Small intestine (tissue), 7 donors: ENCODE results near the gene BMPR1A. TPM values are rescaled to one million over a fixed set of nuclear protein-coding genes. Genes with fewer than 3 reads are reported as not detected.

Experiments
- DNase-seq, 2 donors: peaks; one replicate each; pipeline versions ENCODE4 v3.0.0 to v3.0.0-alpha.2; 2013
- FAIRE-seq: peaks from 2 replicates; lab custom pipeline; 2012; peaks lifted over from hg19 to GRCh38; lab: Jason Lieb, UNC
- H3K27ac ChIP-seq, 3 donors: one replicate each; pipeline ENCODE4 v1.5.1; 2013; ENCODE audit warnings: low read length in 2 of 3, mild to moderate bottlenecking in 2 of 3, control low read depth in 1 of 3, inconsistent platforms in 1 of 3, low read depth in 1 of 3, moderate library complexity in 1 of 3
- H3K27me3 ChIP-seq, 3 donors: one replicate each; pipeline ENCODE4 v1.6.1; 2013; ENCODE audit warnings: low read length in 3 of 3, inconsistent platforms in 1 of 3; ENCODE audit not compliant: control insufficient read depth in 3 of 3, insufficient read depth in 3 of 3
- H3K36me3 ChIP-seq, 3 donors: one replicate each; pipeline ENCODE4 v1.6.1; 2013; ENCODE audit warnings: low read length in 3 of 3, inconsistent platforms in 1 of 3, low read depth in 1 of 3, mild to moderate bottlenecking in 1 of 3, moderate library complexity in 1 of 3; ENCODE audit not compliant: control insufficient read depth in 3 of 3, insufficient read depth in 2 of 3
- H3K4me1 ChIP-seq, 3 donors: one replicate each; pipeline ENCODE4 v1.6.1; 2013; ENCODE audit warnings: low read length in 2 of 3, inconsistent platforms in 1 of 3, low read depth in 1 of 3, mild to moderate bottlenecking in 1 of 3, moderate library complexity in 1 of 3; ENCODE audit not compliant: control insufficient read depth in 3 of 3, insufficient read depth in 2 of 3
- H3K4me3 ChIP-seq, 3 donors: one replicate each; pipeline ENCODE4 v1.5.1; 2013; ENCODE audit warnings: low read length in 3 of 3, control low read depth in 1 of 3, inconsistent platforms in 1 of 3, low read depth in 1 of 3, mild to moderate bottlenecking in 1 of 3, moderate library complexity in 1 of 3
- H3K9me3 ChIP-seq, 2 donors: one replicate each; pipeline ENCODE4 v1.6.1; 2013; ENCODE audit warnings: low read depth in 1 of 2, low read length in 1 of 2; ENCODE audit not compliant: control insufficient read depth in 2 of 2, insufficient read depth in 1 of 2
- WGBS, 3 donors: extraction: QIAGEN DNeasy Blood & Tissue Kit; methylation state at CpG; one replicate each; pipeline ENCODE4 v1.1.7; 2013; 5-methylcytosine and 5-hydroxymethylcytosine counted together
- polyA plus RNA-seq, 4 donors: library from polyadenylated mRNA; stranded (reverse) in 3 of 4; unstranded in 1 of 4; fragments of 200-250 nt in 3 of 4; fragments of 120-200 nt in 1 of 4; gene quantifications; one replicate each; pipeline versions ENCODE4 v1.2.1 to v1.2.3, GENCODE V29; 2013
- donor health status: healthy with polysubstance abuse.
- donor health status: control.
- donor health status: control.
- donor health status: Bipolar disorder and iron deficiency.
- donor health status: healthy.

BMPR1A gene
- polyA plus RNA-seq, 4 donors = 3.4 to 40.2 (median 9.8) TPM

- no peak for DNase-seq
- Histone ChIP-seq H3K36me3 (no peaks in the 10 kb centered on the region), H3K9me3 (no peaks in the 10 kb centered on the region), H3K4me3 (no peak overlapping the region), H3K27ac (no peak overlapping the region), H3K27me3 (peaks cover 0 to 2% (median 0%) of the 10 kb centered on the region in 3 donors), H3K4me1 (peaks cover 0 to 19% (median 2%) of the 10 kb centered on the region in 3 donors)
- 96 to 98% (median 98%) methylated on average over 6 of the region's 6 CpGs for WGBS, 3 donors
- no peak for FAIRE-seq
These were observed 32.0 kb upstream of the BMPR1A start for GRCh38 chr10:86724445-86724844.

- DNase-seq (no peak), FAIRE-seq (no peak)
- Histone ChIP-seq H3K4me3 (no peak overlapping the region), H3K27ac (no peak overlapping the region), H3K27me3 (peaks cover 0 to 2% (median 0%) of the 10 kb centered on the region in 3 donors), H3K36me3 (no peaks in the 10 kb centered on the region), H3K4me1 (peaks cover 2 to 19% (median 3%) of the 10 kb centered on the region in 3 donors), H3K9me3 (no peaks in the 10 kb centered on the region)
- 82 to 91% (median 90%) methylated on average over 14 of the region's 14 CpGs for WGBS, 3 donors
These were observed 30.3 kb upstream of the BMPR1A start for GRCh38 chr10:86725980-86726676.

GRCh38 chr10:86726677-86726999, 29.8 kb upstream of the BMPR1A start:
- H3K4me1 ChIP-seq = peaks cover 2 to 19% (median 3%) of the 10 kb centered on the region in 3 donors

GRCh38 chr10:86727470-86727869, 28.9 kb upstream of the BMPR1A start:
- FAIRE-seq (no peak), DNase-seq (no peak)
- Histone ChIP-seq H3K36me3 (no peaks in the 10 kb centered on the region), H3K4me3 (no peak overlapping the region), H3K27ac (peak overlapping the region in 1 of 3 donors; percentile 56), H3K4me1 (peaks cover 2 to 19% (median 3%) of the 10 kb centered on the region in 3 donors), H3K9me3 (no peaks in the 10 kb centered on the region), H3K27me3 (peaks cover 0 to 2% (median 0%) of the 10 kb centered on the region in 3 donors)
- WGBS, 3 donors = 71 to 82% (median 73%) methylated on average over 6 of the region's 6 CpGs

More at GRCh38 chr10:86726677-86726999, 29.8 kb upstream of the BMPR1A start:
- H3K9me3 ChIP-seq = no peaks in the 10 kb centered on the region
- DNase-seq (peak; percentile 45 to 54), FAIRE-seq (no peak)
- no peaks in the 10 kb centered on the region for H3K36me3 ChIP-seq
- H3K27me3 ChIP-seq = peaks cover 0 to 2% (median 0%) of the 10 kb centered on the region in 3 donors
- no peak overlapping the region for H3K4me3 ChIP-seq
- 8 to 59% (median 30%) methylated on average over 1 of the region's 1 CpG for WGBS, 3 donors
- peak overlapping the region in 1 of 3 donors; percentile 25 for H3K27ac ChIP-seq

GRCh38 chr10:86728056-86728455, 28.4 kb upstream of the BMPR1A start:
- DNase-seq = peak; percentile 71 to 84
- H3K36me3 ChIP-seq = no peaks in the 10 kb centered on the region
- no peak overlapping the region for H3K4me3 ChIP-seq
- no peaks in the 10 kb centered on the region for H3K9me3 ChIP-seq
- peaks cover 2 to 19% (median 3%) of the 10 kb centered on the region in 3 donors for H3K4me1 ChIP-seq
- peak overlapping the region in 1 of 3 donors; percentile 56 for H3K27ac ChIP-seq
- peaks cover 0 to 2% (median 0%) of the 10 kb centered on the region in 3 donors for H3K27me3 ChIP-seq
- no peak for FAIRE-seq
- WGBS, 3 donors = 48 to 78% (median 59%) methylated on average over 3 of the region's 3 CpGs

GRCh38 chr10:86729677-86730076, 26.7 kb upstream of the BMPR1A start:
- Histone ChIP-seq H3K27ac (no peak overlapping the region), H3K9me3 (no peaks in the 10 kb centered on the region), H3K27me3 (peaks cover 0 to 2% (median 0%) of the 10 kb centered on the region in 3 donors), H3K4me3 (no peak overlapping the region), H3K36me3 (no peaks in the 10 kb centered on the region), H3K4me1 (peaks cover 0 to 19% (median 3%) of the 10 kb centered on the region in 3 donors)
- FAIRE-seq (no peak), DNase-seq (no peak)
- WGBS, 3 donors = 64 to 96% (median 71%) methylated on average over 1 of the region's 1 CpG

- WGBS, 3 donors = 68 to 89% (median 78%) methylated on average over 1 of the region's 1 CpG
- Histone ChIP-seq H3K4me1 (peaks cover 0 to 19% (median 3%) of the 10 kb centered on the region in 3 donors), H3K4me3 (no peak overlapping the region), H3K27me3 (peaks cover 0 to 2% (median 0%) of the 10 kb centered on the region in 3 donors), H3K27ac (no peak overlapping the region), H3K36me3 (no peaks in the 10 kb centered on the region), H3K9me3 (no peaks in the 10 kb centered on the region)
- DNase-seq (peak in 1 of 2 donors; percentile 88), FAIRE-seq (no peak)
These were observed 26.2 kb upstream of the BMPR1A start for GRCh38 chr10:86730227-86730626.

- DNase-seq = no peak
- Histone ChIP-seq H3K27me3 (no peaks in the 10 kb centered on the region), H3K36me3 (no peaks in the 10 kb centered on the region), H3K27ac (peak overlapping the region in 2 of 3 donors; percentile 57 to 74), H3K4me3 (no peak overlapping the region), H3K9me3 (no peaks in the 10 kb centered on the region), H3K4me1 (peaks cover 0 to 6% (median 3%) of the 10 kb centered on the region in 3 donors)
- WGBS, 3 donors = 72 to 92% (median 87%) methylated on average over 13 of the region's 13 CpGs
- FAIRE-seq = no peak
These were observed 23.6 kb upstream of the BMPR1A start for GRCh38 chr10:86732771-86733170.
